ENCODE data around the gene ZNF281.
"Not testable (repeated sequence)": the region's sequence is repeated elsewhere in the genome, so short reads cannot be mapped to it uniquely, and the experiment has no call there.

Gene ZNF281

DNA sequence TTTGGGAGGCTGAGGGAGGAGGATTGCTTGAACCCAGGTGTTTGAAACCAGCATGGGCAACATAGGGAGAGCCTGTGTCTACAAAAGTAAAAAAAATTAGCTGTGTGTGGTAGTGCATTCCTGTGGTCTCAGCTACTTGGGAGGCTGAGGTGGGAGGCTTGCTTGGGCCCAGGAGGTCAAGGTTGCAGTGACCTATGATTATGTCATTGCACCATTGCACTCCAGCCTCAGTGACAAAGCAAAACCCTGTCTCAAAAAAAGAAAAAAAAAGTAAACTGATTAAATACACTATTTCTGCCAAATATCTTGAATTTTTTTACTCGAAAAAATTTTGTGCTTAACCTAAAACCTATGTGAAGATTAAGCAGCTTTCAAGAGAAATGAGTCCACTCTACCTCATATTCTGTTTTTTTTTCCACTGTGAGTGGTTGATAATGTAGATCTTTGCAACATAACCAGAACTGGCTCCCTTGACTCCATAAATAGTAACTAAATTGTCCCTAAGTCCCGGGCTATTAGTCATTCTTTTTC is 19.4 kb upstream of the ZNF281 start:
- DNase-seq: no peak

DNA sequence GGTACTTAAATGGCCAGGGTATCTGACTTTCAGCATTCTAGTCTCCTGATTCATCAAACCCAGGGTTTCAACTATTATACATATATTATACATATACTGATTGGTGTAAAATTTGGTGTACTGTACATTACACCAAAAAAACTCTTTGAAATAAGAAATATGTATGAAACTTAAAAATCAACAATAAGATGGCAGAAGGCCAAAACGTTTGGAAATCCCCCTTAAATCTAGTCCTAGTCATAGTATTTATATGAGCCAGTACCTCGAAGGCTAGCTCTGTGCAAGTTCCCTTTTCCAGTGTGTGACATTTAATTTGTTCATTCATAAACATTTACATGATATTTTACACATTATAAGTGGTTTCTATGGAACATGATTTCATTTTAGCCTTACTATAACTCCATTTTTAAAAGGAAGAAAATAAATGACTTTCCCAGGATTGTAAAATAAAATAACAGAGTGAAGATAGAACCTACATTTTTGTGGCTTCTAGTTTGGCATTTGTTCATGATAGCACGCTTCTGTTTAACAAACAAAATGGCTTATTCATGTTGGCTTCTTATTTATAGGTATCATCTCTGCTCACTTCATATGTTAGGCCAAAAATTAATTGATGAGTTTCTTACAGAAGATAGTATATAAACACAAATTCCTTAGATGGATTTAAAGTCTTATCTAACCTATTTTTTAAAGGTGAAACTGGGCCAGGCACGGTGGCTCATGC is 18.8 kb upstream of the ZNF281 start:
- no peak for DNase-seq

- no peak for DNase-seq
These were observed 17.9 kb upstream of the ZNF281 start for GRCh38 chr1:200427744-200428143.

DNA sequence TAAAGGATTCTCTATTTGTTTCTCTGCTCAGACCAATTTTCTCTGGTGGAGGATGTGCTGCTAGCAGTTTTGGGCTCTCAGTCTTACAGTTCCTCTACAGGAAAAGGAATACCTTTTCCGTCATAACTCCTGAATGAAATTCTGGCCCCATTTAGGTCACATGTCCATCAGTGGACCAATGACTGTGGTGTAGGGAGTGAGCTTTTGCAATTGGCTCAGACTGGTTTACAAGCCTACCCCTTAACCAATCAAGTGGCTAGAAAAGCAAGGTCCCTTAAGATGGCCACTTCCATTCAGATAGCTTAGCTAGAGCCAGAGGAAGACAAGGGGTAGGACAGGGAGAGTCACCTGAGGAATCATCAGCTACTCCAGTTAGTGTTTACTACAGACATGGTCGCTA is 16.4 kb upstream of the ZNF281 start:
- no peak for DNase-seq

DNA sequence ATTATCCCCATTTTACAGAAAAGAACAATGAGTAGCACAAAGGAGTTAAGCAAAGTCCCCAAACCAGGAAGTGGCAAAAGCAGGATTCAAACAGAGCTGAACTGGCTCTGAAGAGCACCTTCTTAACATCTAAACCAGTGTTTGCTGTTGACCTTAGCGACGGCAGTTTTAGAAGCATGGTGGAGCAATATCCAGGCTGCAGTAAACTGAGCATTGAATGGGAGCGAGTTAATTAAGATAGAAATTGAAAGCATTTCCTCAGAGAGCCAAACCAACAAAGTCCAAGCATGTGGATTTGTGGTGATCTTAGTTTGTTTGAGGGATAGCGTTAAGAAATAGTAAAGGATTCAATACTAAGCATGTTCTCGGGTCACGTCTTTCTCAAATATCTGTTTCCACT is 13.4 kb upstream of the ZNF281 start:
- DNase-seq: no peak

- DNase-seq: no peak
These were observed 12.4 kb upstream of the ZNF281 start for GRCh38 chr1:200422211-200422610.

DNA sequence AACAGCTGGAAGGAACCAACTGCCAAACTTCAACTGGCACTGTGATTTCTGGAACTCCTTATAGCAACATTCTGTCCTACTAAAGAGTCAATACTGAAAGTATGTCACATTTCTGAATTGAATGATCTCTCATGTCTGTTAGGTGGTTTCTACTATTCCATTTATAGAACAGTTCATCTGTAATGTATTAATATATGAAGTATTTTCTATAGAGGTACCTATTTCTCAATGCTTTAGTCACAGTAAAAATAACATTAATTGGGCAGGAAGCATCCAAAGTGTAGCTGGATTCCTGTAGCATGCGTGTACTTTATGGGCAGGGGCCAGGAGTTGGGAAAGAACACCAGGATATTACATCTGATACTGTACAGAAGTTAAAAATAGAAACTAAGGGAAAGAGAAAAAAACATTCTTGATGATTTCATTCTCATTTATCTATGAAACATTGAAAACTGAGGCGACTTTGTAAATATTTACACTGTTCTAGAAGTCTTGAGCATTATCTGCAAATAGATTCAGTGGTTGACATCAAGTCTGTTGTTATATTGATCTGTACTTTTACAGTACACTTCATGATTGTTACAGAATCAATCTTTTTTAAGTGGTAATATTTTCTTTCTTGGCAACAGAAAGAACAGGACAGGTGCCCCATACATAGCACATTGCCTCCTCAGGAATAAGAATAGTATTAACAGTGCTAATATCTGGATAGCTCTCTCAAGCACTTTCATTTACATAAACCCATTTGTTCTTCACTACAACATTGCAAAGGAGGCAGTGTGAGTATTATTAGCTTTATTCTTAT is 6.2 kb upstream of the ZNF281 start:
- no peak for DNase-seq

GRCh38 chr1:200415227-200415626 is 5.4 kb upstream of the ZNF281 start:
- DNase-seq: no peak

DNA sequence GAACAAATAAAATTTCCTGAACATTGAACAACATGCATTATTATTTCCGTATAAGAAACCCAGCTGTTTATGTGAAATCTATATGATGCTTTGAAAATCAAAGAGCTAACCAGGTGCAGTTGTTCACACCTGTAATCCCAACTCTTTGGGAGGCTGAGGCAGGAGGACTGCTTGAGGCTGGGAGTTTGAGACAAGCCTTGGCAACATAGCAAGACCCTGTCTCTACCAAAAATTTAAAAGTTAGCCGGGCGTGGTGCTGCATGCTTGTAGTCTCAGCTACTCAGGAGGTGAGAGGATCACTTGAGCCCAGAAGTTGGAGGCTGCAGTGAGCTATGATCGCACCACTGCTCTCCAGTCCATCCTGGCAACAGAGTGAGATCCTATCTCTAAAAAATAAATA is 4.8 kb upstream of the ZNF281 start:
- DNase-seq: no peak

GRCh38 chr1:200413766-200414165 is 3.9 kb upstream of the ZNF281 start:
- DNase-seq: not testable (repeated sequence)

GRCh38 chr1:200411406-200412257 is 1.8 kb upstream of the ZNF281 start:
- DNase-seq: no peak

GRCh38 chr1:200410566-200410878 is 686 bp upstream of the ZNF281 start:
- peak in 1 of 2 experiments; percentile 36 for DNase-seq

GRCh38 chr1:200409203-200409760 is 554 bp downstream of the ZNF281 start:
- DNase-seq: no peak

DNA sequence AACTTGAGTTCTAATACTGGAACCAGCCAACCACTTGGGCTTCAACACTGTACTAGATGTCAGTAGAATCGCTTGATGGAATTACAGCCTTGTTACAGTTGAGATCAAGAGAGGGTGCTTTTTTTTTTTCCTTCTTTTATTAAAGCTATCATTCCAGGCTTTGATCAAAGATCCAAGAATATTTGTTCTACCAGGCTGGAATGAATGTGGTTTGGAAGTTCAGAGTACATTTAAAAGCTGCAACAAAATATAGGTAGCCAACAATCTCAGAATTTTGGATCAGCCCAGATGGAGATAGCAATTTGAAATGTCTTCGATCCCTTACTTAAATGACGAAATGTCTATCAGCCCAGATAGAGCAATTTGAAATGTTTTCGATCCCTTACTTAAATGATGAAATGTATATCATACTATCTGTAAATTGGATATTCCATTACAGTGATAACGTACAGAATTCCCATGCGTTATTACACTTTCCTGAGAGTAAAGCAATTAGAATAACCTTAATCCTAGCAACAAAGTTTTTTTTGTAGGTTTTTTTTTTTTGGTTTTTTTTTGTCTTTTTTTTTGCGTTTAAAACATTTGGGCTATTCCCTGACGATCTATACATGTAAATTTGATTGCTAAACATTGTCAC is 3.6 kb downstream of the ZNF281 start:
- no peak for DNase-seq

DNA sequence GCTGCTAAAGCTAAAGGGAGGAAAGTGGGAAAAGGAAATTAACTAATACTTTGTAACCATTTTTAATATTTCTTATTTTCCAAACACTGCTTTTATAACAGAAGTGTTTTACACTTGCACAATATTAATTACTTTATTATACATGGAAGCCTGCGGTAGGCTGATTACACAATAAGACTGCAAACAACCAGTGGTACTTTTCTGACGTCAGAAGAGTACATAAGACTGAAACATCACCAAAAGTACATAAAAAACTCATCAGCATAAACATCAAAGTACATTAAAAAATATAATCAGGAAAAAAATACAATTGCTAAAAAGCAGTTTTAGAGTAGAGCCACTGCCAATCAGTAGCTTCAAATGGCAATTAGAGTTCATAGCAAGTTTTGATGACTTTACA is 4.6 kb downstream of the ZNF281 start:
- DNase-seq: no peak

DNA sequence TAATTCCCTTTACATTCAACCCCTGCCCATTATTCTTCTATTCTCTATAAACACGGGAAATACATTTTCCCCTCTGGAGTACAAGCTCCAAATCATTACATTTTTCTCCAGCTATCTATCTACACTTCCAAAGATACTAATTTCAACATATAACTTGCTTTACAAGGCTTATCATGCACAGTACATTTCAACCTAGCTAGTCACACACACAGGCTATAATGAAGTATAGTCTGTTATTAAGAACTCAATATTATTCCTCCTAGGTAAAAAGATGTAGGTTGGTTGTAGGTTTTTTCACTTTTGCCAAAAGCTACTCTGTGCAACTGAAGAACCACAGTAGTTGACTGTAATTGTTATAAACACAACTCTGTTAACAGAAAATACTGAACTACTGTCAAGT is 8.1 kb downstream of the ZNF281 start:
- no peak for DNase-seq

GRCh38 chr1:200401263-200401662 is 8.6 kb downstream of the ZNF281 start:
- DNase-seq: no peak

DNA sequence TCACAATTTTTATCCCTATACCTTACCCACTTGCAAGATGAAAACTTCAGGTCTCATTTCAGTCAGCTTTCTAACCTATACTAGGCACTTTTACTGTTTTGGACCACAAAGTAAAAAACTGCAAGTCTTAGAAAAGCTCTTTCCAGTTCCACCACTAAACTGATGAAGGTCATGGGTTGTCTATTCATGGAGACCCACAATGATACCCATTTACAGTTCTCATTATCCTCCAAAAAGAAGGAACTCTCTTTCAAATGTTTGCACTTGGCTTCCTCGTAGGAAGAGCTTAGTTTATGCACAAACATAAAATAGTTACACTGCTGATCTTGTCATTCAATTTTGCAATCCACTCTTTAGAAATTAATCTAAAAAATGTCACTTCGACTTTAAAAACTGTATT is 9.3 kb downstream of the ZNF281 start:
- no peak for DNase-seq

GRCh38 chr1:200399860-200400259 is 10.0 kb downstream of the ZNF281 start:
- DNase-seq: no peak

DNA sequence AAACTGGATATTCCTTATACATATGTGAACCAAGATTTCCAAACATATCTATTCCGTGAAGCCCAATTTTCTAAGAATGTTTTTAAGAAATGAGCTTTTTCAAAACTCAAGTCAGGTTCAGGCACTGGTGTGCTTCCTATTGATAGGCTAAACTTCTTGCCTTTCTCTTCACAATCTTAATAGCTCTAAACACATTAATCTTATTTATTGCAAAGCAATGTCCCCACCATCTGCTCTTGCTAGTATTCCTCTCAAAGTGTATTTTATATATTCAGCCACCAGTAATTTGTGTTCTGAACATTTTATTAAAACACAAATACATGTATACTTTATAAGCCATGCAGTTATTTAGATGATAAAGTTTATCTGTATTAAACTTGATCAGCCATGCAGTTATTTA is 11.5 kb downstream of the ZNF281 start:
- DNase-seq: no peak

DNA sequence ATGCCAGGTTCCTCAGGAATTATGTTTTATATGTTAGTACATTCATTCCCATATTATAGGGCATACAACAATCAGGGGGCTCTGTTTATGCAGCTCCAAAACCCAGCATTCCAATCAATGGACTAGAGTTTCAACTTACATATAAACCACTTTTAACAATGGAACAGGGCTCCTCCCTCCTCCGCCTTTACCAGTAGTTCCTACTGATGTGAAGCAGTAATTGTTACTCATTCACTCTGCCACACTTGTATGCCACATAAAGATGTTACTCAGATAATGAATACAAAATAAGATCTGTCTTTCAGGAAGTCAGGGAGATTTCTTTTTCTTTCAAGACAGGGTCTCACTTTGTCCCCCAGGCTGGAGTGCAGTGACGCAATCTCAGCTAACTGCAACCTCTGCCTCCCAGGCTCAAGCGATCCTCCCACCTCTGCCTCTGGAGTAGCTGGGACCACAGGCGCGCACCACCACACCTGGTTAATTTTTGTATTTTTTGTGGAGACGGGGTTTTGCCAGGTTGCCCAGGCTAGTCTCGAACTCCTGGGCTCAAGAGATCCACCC is 17.1 kb downstream of the ZNF281 start:
- DNase-seq: no peak

DNA sequence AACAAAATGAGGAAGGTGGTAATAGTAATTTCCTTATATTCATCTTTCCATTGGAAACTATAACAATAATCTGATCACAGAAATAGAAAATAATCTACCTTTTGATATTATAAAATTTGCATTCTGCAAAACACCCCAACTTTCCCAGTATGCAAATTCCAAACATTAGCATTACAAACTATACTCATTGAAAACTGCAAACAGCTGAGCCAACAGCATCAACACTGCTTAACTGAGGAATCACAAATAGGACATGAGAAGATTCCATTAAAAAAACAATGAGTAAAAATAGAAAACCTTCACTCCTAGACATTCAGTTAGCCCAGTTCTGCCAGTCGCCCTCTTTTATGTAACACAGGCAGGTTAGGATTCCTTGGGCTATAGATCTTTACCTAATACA is 18.1 kb downstream of the ZNF281 start:
- DNase-seq: no peak
